ENCODE results near the gene PARP16. TPM values are rescaled to one million over a fixed set of nuclear protein-coding genes. Genes with fewer than 3 reads are reported as not detected.
"Not testable (repeated sequence)": the region's sequence is repeated elsewhere in the genome, so short reads cannot be mapped to it uniquely, and the experiment has no call there.

The PARP16 gene
- total RNA-seq, 2 experiments from 2014 or later, result 17.9 to 20.1 TPM

GRCh38 chr15:65254758-65255157 lies 31.9 kb downstream of the PARP16 start:
- intact Hi-C loops (cut with DNase I, micrococcal nuclease), result no loop called here
- CTCF ChIA-PET, result no interaction called here

DNA sequence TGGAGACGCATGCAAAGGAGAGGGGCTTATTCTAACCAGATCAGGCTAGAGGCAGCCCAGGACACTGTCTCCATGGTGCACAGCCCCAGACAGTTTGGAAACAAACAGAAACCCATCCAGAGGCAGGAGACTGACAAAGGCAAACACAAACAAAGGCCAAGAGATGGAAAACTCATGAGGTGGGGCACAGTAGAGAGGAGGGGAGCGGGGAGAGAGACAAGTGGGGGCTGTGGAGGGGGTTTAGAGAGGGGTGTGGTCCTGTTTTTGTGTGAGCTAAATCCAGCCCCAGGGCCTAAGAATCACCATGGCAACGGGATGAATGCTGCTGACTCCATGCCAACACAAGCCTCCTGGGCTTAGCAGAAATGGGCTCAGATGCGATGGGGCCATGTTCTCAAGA lies 32.3 kb downstream of the PARP16 start:
- Mint-ChIP-seq H3K27me3 (no peaks in the 10 kb centered on the region), H3K4me1 (peaks cover 17% of the 10 kb centered on the region), H3K27ac (no peak overlapping the region), H3K36me3 (ENCODE audit: low read depth) (peaks cover 16% of the 10 kb centered on the region), H3K4me3 (no peak overlapping the region), H3K9me3 (ENCODE audit: low read depth) (no peaks in the 10 kb centered on the region)
- ChIA-PET POLR2A (no interaction called here), CTCF (no interaction called here)
- ATAC-seq, result no peak
- DNase-seq, result no peak
- intact Hi-C loops (cut with DNase I, micrococcal nuclease), result no loop called here

More at GRCh38 chr15:65254758-65255157, 31.9 kb downstream of the PARP16 start:
- Mint-ChIP-seq H3K9me3 (ENCODE audit: low read depth) (no peaks in the 10 kb centered on the region), H3K4me1 (peaks cover 13% of the 10 kb centered on the region), H3K36me3 (ENCODE audit: low read depth) (peaks cover 19% of the 10 kb centered on the region), H3K27ac (no peak overlapping the region), H3K4me3 (no peak overlapping the region), H3K27me3 (no peaks in the 10 kb centered on the region)
- POLR2A ChIA-PET, result no interaction called here
- ATAC-seq (no peak), DNase-seq (no peak)

DNA sequence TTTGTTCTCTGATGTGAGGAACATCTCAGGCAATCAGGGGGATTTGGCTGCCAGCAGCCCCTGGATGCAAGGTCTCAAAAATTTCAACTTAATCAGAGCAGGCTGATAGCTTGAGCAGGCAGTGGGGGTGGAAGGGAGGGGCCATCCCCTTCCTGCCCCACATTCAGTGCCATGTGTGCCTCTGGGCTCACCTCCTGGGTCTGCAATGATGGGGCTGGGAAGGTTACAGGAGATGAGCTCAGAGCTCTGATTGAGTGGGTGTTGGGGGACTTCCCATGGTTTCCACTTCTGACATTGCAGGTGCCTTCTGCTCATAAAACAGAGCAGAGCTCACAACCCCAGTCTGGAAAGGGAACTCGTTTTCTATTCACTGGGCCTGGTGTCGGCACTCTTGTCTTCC lies 37.0 kb downstream of the PARP16 start:
- DNase-seq (peak; percentile 92), ATAC-seq (peak; percentile 99)
- intact Hi-C loops (cut with DNase I, micrococcal nuclease), result loop anchor here in 1 of 2 experiments (1.0 kb wide), 2 partner anchors 37 to 64 kb away; partner anchors contain the start of genes CLPX and PARP16
- Mint-ChIP-seq H3K27ac (peak overlapping the region; percentile 90), H3K27me3 (no peaks in the 10 kb centered on the region), H3K9me3 (ENCODE audit: low read depth) (no peaks in the 10 kb centered on the region), H3K4me3 (peak overlapping the region; percentile 15), H3K36me3 (ENCODE audit: low read depth) (peaks cover 8% of the 10 kb centered on the region), H3K4me1 (peaks cover 24% of the 10 kb centered on the region)
- ChIA-PET CTCF (interaction anchor here (0.6 to 1.8 kb wide), 9 partner anchors 9 to 48 kb away, joined by 3 to 9 read pairs (median 4); partner anchors contain the start of genes CILP and PARP16), POLR2A (interaction anchor here (0.6 to 2.3 kb wide), 13 partner anchors 36 to 338 kb away, joined by 3 to 27 read pairs (median 4); partner anchors contain the start of genes ANKDD1A, CLPX, PARP16 and RNU5A-1)

- H3K4me3 Mint-ChIP-seq, result no peak overlapping the region
- POLR2A ChIA-PET, result interaction anchor here (0.6 to 2.3 kb wide), 4 partner anchors 27 to 337 kb away, joined by 3 to 27 read pairs (median 10); partner anchors contain the start of genes ANKDD1A, PARP16 and RNU5B-1
- CTCF ChIA-PET, result interaction anchor here (1.1 to 1.8 kb wide), 3 partner anchors 20 to 37 kb away, joined by 3 to 9 read pairs (median 4); partner anchors contain the start of gene CILP
- peak overlapping the region; percentile 90 for H3K27ac Mint-ChIP-seq
- peaks cover 8% of the 10 kb centered on the region for H3K36me3 Mint-ChIP-seq (ENCODE audit: low read depth)
- DNase-seq, result no peak
- H3K4me1 Mint-ChIP-seq, result peaks cover 24% of the 10 kb centered on the region
- intact Hi-C loops (cut with DNase I, micrococcal nuclease), result loop anchor here in 1 of 2 experiments (1.0 kb wide), 2 partner anchors 38 to 63 kb away; partner anchors contain the start of genes CLPX and PARP16
- no peaks in the 10 kb centered on the region for H3K27me3 Mint-ChIP-seq
- no peak for ATAC-seq
- no peaks in the 10 kb centered on the region for H3K9me3 Mint-ChIP-seq (ENCODE audit: low read depth)
These were observed 38.0 kb downstream of the PARP16 start for GRCh38 chr15:65248511-65249255.

GRCh38 chr15:65246939-65247338 lies 39.7 kb downstream of the PARP16 start:
- H3K9me3 Mint-ChIP-seq (ENCODE audit: low read depth), result no peaks in the 10 kb centered on the region
- ChIA-PET CTCF (interaction anchor here (1.0 kb wide), 1 partner anchor 36 kb away, joined by 4 read pairs; the partner anchor contains the start of gene CILP), POLR2A (interaction anchor here (0.7 to 2.4 kb wide), 2 partner anchors 51 to 58 kb away, joined by 5 to 8 read pairs; no protein-coding TSS in a partner anchor)
- no peak for DNase-seq
- no peak overlapping the region for H3K27ac Mint-ChIP-seq
- H3K27me3 Mint-ChIP-seq, result no peaks in the 10 kb centered on the region
- intact Hi-C loops (cut with DNase I, micrococcal nuclease), result no loop called here
- peaks cover 8% of the 10 kb centered on the region for H3K36me3 Mint-ChIP-seq (ENCODE audit: low read depth)
- no peak overlapping the region for H3K4me3 Mint-ChIP-seq
- no peak for ATAC-seq
- peaks cover 24% of the 10 kb centered on the region for H3K4me1 Mint-ChIP-seq

DNA sequence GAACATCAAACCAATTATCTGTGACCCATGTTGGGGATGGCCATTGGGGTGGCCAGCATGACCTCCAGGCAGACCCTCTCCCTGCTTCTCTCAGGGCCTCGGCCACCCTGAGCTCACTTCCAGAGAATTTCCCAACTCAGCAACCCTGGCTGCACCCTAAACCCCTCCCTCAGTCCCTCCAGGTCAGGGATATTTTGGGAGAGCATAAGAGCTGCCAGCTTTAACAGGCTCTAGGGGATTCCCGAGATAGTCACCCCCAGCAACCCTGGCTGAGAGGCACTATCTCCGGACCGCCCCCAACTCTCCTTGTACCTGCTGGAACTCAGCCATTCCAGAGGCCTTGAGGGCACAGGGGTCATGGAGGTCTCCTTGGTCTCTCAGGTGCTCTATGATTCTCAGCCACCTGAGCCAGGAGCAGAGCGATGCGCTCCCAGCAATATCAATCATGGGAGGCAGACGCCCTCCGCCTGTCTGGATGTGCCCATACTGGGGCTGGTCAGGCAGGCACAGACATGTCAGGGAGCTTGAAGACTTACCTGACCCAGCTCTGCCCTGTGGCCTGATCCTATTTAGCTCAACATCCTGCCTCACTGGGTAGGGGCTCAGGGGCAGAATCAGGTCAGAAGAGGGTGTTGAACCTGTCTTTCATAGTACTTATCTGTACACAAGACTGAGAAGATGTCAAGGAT lies 40.5 kb downstream of the PARP16 start:
- Mint-ChIP-seq H3K27me3 (no peaks in the 10 kb centered on the region), H3K4me1 (peaks cover 22% of the 10 kb centered on the region), H3K27ac (no peak overlapping the region), H3K9me3 (ENCODE audit: low read depth) (no peaks in the 10 kb centered on the region), H3K4me3 (no peak overlapping the region), H3K36me3 (ENCODE audit: low read depth) (peaks cover 8% of the 10 kb centered on the region)
- ATAC-seq (no peak), DNase-seq (no peak)
- intact Hi-C loops (cut with DNase I, micrococcal nuclease), result no loop called here
- ChIA-PET CTCF (interaction anchor here (0.7 to 1.4 kb wide), 2 partner anchors 9 to 34 kb away, joined by 3 to 4 read pairs; no protein-coding TSS in a partner anchor), POLR2A (interaction anchor here (2.4 kb wide), 1 partner anchor 59 kb away, joined by 8 read pairs; no protein-coding TSS in a partner anchor)

GRCh38 chr15:65245096-65245856 lies 41.4 kb downstream of the PARP16 start:
- Mint-ChIP-seq H3K9me3 (ENCODE audit: low read depth) (no peaks in the 10 kb centered on the region), H3K4me1 (peaks cover 16% of the 10 kb centered on the region), H3K27me3 (no peaks in the 10 kb centered on the region), H3K27ac (no peak overlapping the region), H3K36me3 (ENCODE audit: low read depth) (peaks cover 8% of the 10 kb centered on the region), H3K4me3 (no peak overlapping the region)
- no peak for ATAC-seq
- ChIA-PET CTCF (interaction anchor here (0.7 to 1.4 kb wide), 2 partner anchors 10 to 33 kb away, joined by 3 to 4 read pairs; no protein-coding TSS in a partner anchor), POLR2A (interaction anchor here (2.4 kb wide), 1 partner anchor 60 kb away, joined by 8 read pairs; no protein-coding TSS in a partner anchor)
- intact Hi-C loops (cut with DNase I, micrococcal nuclease), result no loop called here
- DNase-seq, result no peak

GRCh38 chr15:65244638-65245037 lies 42.0 kb downstream of the PARP16 start:
- H3K36me3 Mint-ChIP-seq (ENCODE audit: low read depth), result peaks cover 8% of the 10 kb centered on the region
- ChIA-PET POLR2A (no interaction called here), CTCF (no interaction called here)
- intact Hi-C loops (cut with DNase I, micrococcal nuclease), result no loop called here
- H3K4me3 Mint-ChIP-seq, result no peak overlapping the region
- no peak for DNase-seq
- peaks cover 10% of the 10 kb centered on the region for H3K4me1 Mint-ChIP-seq
- H3K27ac Mint-ChIP-seq, result no peak overlapping the region
- no peak for ATAC-seq
- H3K27me3 Mint-ChIP-seq, result no peaks in the 10 kb centered on the region
- no peaks in the 10 kb centered on the region for H3K9me3 Mint-ChIP-seq (ENCODE audit: low read depth)

DNA sequence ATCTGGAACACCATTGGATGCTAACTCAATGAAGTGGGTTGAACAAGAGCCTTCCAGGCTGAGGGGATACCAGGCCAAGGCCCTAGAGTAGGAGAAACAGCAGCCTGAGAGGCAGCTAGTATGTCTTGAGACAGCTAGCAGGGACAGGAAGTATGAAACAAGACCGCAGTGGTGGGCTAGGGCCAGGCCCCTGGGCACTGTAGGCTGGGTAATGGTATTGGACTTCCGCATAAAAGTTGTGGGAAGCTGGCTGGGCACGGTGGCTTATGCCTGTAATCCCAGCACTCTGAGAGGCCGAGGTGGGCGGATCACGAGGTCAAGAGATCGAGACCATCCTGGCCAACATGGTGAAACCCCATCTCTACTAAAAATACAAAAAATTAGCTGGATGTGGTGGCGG lies 50.2 kb downstream of the PARP16 start:
- H3K36me3 Mint-ChIP-seq (ENCODE audit: low read depth); H3K4me1 Mint-ChIP-seq; ATAC-seq; DNase-seq; H3K9me3 Mint-ChIP-seq (ENCODE audit: low read depth); H3K4me3 Mint-ChIP-seq; intact Hi-C loops (cut with DNase I, micrococcal nuclease); POLR2A ChIA-PET; H3K27me3 Mint-ChIP-seq; H3K27ac Mint-ChIP-seq: not testable (repeated sequence)
- CTCF ChIA-PET, result interaction anchor here (0.8 kb wide), 1 partner anchor 91 kb away, joined by 3 read pairs; no protein-coding TSS in a partner anchor

DNA sequence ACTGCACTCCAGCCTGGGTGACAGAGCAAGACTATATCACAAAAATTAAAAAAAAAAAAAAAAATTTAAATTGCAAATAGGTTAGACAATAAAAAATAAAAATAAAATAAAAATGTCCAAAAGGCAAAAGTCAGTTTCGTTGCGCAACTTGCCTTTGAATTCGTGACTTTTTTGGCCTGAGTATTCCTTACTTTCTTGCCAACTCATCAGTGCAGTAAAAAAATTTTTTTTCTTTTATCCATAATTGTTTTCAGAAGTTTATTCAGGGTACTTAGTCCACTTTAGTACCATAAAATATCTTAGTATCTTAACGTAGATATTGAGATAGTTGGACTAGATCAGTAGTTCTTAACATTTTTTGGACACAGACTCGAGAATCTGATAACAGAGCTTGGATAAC lies 53.0 kb downstream of the PARP16 start:
- DNase-seq (no peak), ATAC-seq (no peak)
- ChIA-PET CTCF (no interaction called here), POLR2A (interaction anchor here (0.5 kb wide), 1 partner anchor 305 kb away, joined by 4 read pairs; no protein-coding TSS in a partner anchor)
- Mint-ChIP-seq H3K4me1 (peaks cover 3% of the 10 kb centered on the region), H3K27me3 (no peaks in the 10 kb centered on the region), H3K27ac (no peak overlapping the region), H3K9me3 (ENCODE audit: low read depth) (no peaks in the 10 kb centered on the region), H3K4me3 (no peak overlapping the region), H3K36me3 (ENCODE audit: low read depth) (no peaks in the 10 kb centered on the region)
- intact Hi-C loops (cut with DNase I, micrococcal nuclease), result no loop called here

DNA sequence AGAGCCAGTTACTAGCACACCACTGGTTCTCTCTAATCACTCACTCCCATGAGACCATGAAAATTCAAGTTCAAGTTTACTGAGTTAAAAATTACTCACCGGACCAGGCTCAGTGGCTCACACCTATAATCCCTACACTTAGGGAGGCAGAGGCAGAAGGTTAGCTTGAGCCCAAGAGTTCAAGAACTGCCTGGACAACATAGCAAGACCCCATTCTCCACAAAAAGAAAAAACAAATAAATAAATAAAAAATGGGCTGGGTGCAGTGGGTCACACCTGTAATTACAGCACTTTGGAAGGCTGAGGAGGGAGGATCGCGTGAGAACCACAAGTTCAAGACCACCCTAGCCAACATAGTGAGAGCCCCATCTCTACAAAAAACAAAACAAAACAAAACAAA lies 54.2 kb downstream of the PARP16 start:
- H3K27ac Mint-ChIP-seq, result no peak overlapping the region
- no peak overlapping the region for H3K4me3 Mint-ChIP-seq
- H3K9me3 Mint-ChIP-seq (ENCODE audit: low read depth), result no peaks in the 10 kb centered on the region
- H3K4me1 Mint-ChIP-seq, result peaks cover 3% of the 10 kb centered on the region
- ATAC-seq (no peak), DNase-seq (no peak)
- ChIA-PET POLR2A (no interaction called here), CTCF (no interaction called here)
- no peaks in the 10 kb centered on the region for H3K36me3 Mint-ChIP-seq (ENCODE audit: low read depth)
- intact Hi-C loops (cut with DNase I, micrococcal nuclease), result no loop called here
- H3K27me3 Mint-ChIP-seq, result no peaks in the 10 kb centered on the region

Data from activated CD4-positive, alpha-beta T cell treated with anti-CD3 and anti-CD28 coated beads for 36 hours (primary cell).